HepG2 (cell line): ENCODE measurements around the gene TUBA8. TPM values are rescaled to one million over a fixed set of nuclear protein-coding genes. Genes with fewer than 3 reads are reported as not detected.
A peak's percentile ranks its signal among the peaks of the same experiment; 100 is the strongest.

ENCODE experiments used
- ARID4A ChIP-seq: sonication (generic); formaldehyde crosslinking; IDR thresholded peaks from 2 replicates; pipeline ENCODE4 v1.5.0; 2020; ENCODE audit warnings: mild to moderate bottlenecking, missing genetic modification reagents, borderline replicate concordance
- CERS6 ChIP-seq: sonication (generic); formaldehyde crosslinking; IDR thresholded peaks from 2 replicates; pipeline ENCODE4 v1.5.0; 2020; ENCODE audit warnings: missing genetic modification reagents
- EP300 ChIP-seq, 3 experiments: sonication (generic) in 1 of 3; formaldehyde crosslinking in 1 of 3; IDR thresholded peaks; 2 replicates each; pipeline versions ENCODE4 v1.5.1 to v1.6.1; 2011 to 2020; ENCODE audit warnings: low read depth in 2 of 3, low read length in 2 of 3, borderline replicate concordance in 1 of 3, improper control_type of control experiment in 1 of 3, mild to moderate bottlenecking in 1 of 3, missing genetic modification reagents in 1 of 3, moderate library complexity in 1 of 3
- JDP2 ChIP-seq: sonication (generic); formaldehyde crosslinking; IDR thresholded peaks from 2 replicates; pipeline ENCODE4 v1.8.1; 2022; ENCODE audit warnings: missing genetic modification reagents, borderline replicate concordance
- NR1H2 ChIP-seq: sonication (generic); formaldehyde crosslinking; IDR thresholded peaks from 2 replicates; pipeline ENCODE4 v1.8.1; 2022; ENCODE audit warnings: low read depth, missing genetic modification reagents, borderline replicate concordance
- RBAK ChIP-seq: sonication (generic); formaldehyde crosslinking; IDR thresholded peaks from 2 replicates; pipeline ENCODE4 v1.5.1; 2020; ENCODE audit warnings: mild to moderate bottlenecking, missing genetic modification reagents
- SIN3B ChIP-seq: fragments of 150-350 bp; IDR thresholded peaks from 2 replicates; pipeline ENCODE4 v1.6.1; 2014; ENCODE audit warnings: low read length
- SOX5 ChIP-seq: IDR thresholded peaks from 2 replicates; pipeline ENCODE4 v1.6.1; 2016; ENCODE audit warnings: borderline replicate concordance
- SP4 ChIP-seq: sonication (generic); formaldehyde crosslinking; IDR thresholded peaks from 2 replicates; pipeline ENCODE4 v1.8.1; 2023; ENCODE audit warnings: mild to moderate bottlenecking, missing genetic modification reagents
- XRCC5 ChIP-seq: fragments of 200-400 bp; formaldehyde crosslinking; optimal IDR thresholded peaks from 2 replicates; pipeline ENCODE3; 2017; ENCODE audit warnings: mild to moderate bottlenecking, low read length
- ZNF333 ChIP-seq: sonication (generic); formaldehyde crosslinking; IDR thresholded peaks from 2 replicates; pipeline ENCODE4 v1.4.0; 2020; ENCODE audit warnings: mild to moderate bottlenecking, missing genetic modification reagents, borderline replicate concordance
- ZNF446 ChIP-seq: sonication (generic); formaldehyde crosslinking; IDR thresholded peaks from 2 replicates; pipeline ENCODE4 v1.5.0; 2020; ENCODE audit warnings: mild to moderate bottlenecking, missing genetic modification reagents
- ZNF644 ChIP-seq: IDR thresholded peaks from 2 replicates; pipeline ENCODE4 v1.6.1; 2016; ENCODE audit warnings: low read depth
- ZNF709 ChIP-seq: sonication (generic); formaldehyde crosslinking; IDR thresholded peaks from 2 replicates; pipeline ENCODE4 v1.5.0; 2020; ENCODE audit warnings: mild to moderate bottlenecking, missing genetic modification reagents
- polyA plus RNA-seq, 8 experiments: library from polyadenylated mRNA; depleted of rRNA in 3 of 8; stranded (reverse) in 7 of 8; unstranded in 1 of 8; fragments of >200 nt; fragmentation: Illumina TruSeq in 4 of 8; extraction: Trizol in 4 of 8; gene quantifications; 2 replicates each; pipeline versions ENCODE4 v1.2.1 to v1.2.3, GENCODE V29; 2011 to 2016; ENCODE audit warnings: low read depth in 4 of 8, missing spikeins in 1 of 8, mixed read lengths in 1 of 8; ENCODE audit not compliant: insufficient read depth in 1 of 8
- total RNA-seq, 5 experiments: library from RNA; depleted of rRNA; stranded (reverse); fragments of >200 nt; fragmentation: Illumina TruSeq; extraction: Trizol; gene quantifications; 2 replicates each; pipeline ENCODE4 v1.2.3, GENCODE V29; 2016; ENCODE audit warnings: low read depth in 1 of 5
- TF ChIP-seq, protein P1 (sequence below): sonication (generic); formaldehyde crosslinking; IDR thresholded peaks from 2 replicates; pipeline ENCODE4 v1.5.1; 2020; ENCODE audit warnings: mild to moderate bottlenecking, moderate library complexity, missing genetic modification reagents
- TF ChIP-seq, protein P2 (sequence below): IDR thresholded peaks from 2 replicates; pipeline ENCODE4 v1.6.1; 2016
- TF ChIP-seq, protein P3 (sequence below): sonication (generic); formaldehyde crosslinking; IDR thresholded peaks from 2 replicates; pipeline ENCODE4 v1.8.1; 2023; ENCODE audit warnings: mild to moderate bottlenecking, missing genetic modification reagents, borderline replicate concordance
- TF ChIP-seq, protein P4 (sequence below): sonication (generic); formaldehyde crosslinking; conservative IDR thresholded peaks from 2 replicates; pipeline ENCODE4 v1.4.0; 2020; ENCODE audit warnings: missing genetic modification reagents

TUBA8 gene
- total and polyA plus RNA-seq, 2 of the 13 experiments (the other 11 are each of a cell fraction or from before 2014, with no cell fraction given), result 0.35 to 0.69 TPM

GRCh38 chr22:18077639-18078328 is 32.8 kb upstream of the TUBA8 start, which contains the start of gene PEX26 (continued):
- TF ChIP-seq, protein P1, sequence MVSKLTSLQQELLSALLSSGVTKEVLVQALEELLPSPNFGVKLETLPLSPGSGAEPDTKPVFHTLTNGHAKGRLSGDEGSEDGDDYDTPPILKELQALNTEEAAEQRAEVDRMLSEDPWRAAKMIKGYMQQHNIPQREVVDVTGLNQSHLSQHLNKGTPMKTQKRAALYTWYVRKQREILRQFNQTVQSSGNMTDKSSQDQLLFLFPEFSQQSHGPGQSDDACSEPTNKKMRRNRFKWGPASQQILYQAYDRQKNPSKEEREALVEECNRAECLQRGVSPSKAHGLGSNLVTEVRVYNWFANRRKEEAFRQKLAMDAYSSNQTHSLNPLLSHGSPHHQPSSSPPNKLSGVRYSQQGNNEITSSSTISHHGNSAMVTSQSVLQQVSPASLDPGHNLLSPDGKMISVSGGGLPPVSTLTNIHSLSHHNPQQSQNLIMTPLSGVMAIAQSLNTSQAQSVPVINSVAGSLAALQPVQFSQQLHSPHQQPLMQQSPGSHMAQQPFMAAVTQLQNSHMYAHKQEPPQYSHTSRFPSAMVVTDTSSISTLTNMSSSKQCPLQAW, result peak; percentile 82
- TF ChIP-seq, protein P2, sequence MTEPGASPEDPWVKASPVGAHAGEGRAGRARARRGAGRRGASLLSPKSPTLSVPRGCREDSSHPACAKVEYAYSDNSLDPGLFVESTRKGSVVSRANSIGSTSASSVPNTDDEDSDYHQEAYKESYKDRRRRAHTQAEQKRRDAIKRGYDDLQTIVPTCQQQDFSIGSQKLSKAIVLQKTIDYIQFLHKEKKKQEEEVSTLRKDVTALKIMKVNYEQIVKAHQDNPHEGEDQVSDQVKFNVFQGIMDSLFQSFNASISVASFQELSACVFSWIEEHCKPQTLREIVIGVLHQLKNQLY (CRISPR knock-in tag), result no peak
- TF ChIP-seq, protein P3, sequence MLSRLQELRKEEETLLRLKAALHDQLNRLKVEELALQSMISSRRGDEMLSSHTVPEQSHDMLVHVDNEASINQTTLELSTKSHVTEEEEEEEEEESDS (CRISPR knock-in tag), result no peak
- TF ChIP-seq XRCC5, result no peak
- TF ChIP-seq, protein P4, sequence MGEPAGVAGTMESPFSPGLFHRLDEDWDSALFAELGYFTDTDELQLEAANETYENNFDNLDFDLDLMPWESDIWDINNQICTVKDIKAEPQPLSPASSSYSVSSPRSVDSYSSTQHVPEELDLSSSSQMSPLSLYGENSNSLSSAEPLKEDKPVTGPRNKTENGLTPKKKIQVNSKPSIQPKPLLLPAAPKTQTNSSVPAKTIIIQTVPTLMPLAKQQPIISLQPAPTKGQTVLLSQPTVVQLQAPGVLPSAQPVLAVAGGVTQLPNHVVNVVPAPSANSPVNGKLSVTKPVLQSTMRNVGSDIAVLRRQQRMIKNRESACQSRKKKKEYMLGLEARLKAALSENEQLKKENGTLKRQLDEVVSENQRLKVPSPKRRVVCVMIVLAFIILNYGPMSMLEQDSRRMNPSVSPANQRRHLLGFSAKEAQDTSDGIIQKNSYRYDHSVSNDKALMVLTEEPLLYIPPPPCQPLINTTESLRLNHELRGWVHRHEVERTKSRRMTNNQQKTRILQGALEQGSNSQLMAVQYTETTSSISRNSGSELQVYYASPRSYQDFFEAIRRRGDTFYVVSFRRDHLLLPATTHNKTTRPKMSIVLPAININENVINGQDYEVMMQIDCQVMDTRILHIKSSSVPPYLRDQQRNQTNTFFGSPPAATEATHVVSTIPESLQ (CRISPR knock-in tag), result no peak
- no peak; the same call in 1 of the 2 replicates for TF ChIP-seq ZNF709 (CRISPR knock-in tag)
- TF ChIP-seq ZNF333 (CRISPR knock-in tag), result no peak
- no peak for TF ChIP-seq CERS6
- no peak for TF ChIP-seq NR1H2
- TF ChIP-seq SOX5 (CRISPR knock-in tag), result peak; percentile 32
- peak; percentile 50; the same call in 1 of the 2 replicates for TF ChIP-seq SIN3B
- no peak for TF ChIP-seq ZNF644 (CRISPR knock-in tag)
- TF ChIP-seq ZNF446 (CRISPR knock-in tag), result 0 out of 2 replicates have a peak, but pooled peaks have one; percentile 28
- peak; percentile 89 for TF ChIP-seq ARID4A (CRISPR knock-in tag)
- TF ChIP-seq JDP2 (CRISPR knock-in tag), result no peak
- peak; percentile 40; the same call in 1 of the 2 replicates for TF ChIP-seq SP4 (CRISPR knock-in tag)
- no peak for TF ChIP-seq EP300 (IDR thresholded peaks at IDR 0.05; ENCODE audit: low read depth in 2 of 2, low read length in 2 of 2)
- TF ChIP-seq EP300 (CRISPR knock-in tag; IDR thresholded peaks at IDR 0.05; ENCODE audit: borderline replicate concordance), result no peak
- no peak for TF ChIP-seq RBAK
